Stimulated activated memory B cell treated with anti-CD40 and anti-IgM and Interleukin-4, amounts not matched to agents 10 μg/mL and 1 μg/mL and 100 μg/mL, for 72 hours (primary cell): ENCODE results near the gene AFP.
"Not testable (repeated sequence)": the region's sequence is repeated elsewhere in the genome, so short reads cannot be mapped to it uniquely, and the experiment has no call there.

Experiments
- ATAC-seq: fragments of 150-1000 bp; cut with Tn5 transposase; 2 replicates; pipeline ENCODE4 v1.10.0; 2021
- H3K27ac Mint-ChIP-seq: one replicate; pipeline ENCODE4 v1.8.0; 2022; ENCODE audit warnings: mild to moderate bottlenecking, mixed read lengths
- H3K27me3 Mint-ChIP-seq: one replicate; pipeline ENCODE4 v1.8.0; 2022; ENCODE audit warnings: mixed read lengths
- H3K36me3 Mint-ChIP-seq: one replicate; pipeline ENCODE4 v1.8.0; 2022; ENCODE audit warnings: mixed read lengths
- H3K4me1 Mint-ChIP-seq: one replicate; pipeline ENCODE4 v1.8.0; 2022; ENCODE audit warnings: mixed read lengths
- H3K4me3 Mint-ChIP-seq: one replicate; pipeline ENCODE4 v1.8.0; 2022; ENCODE audit warnings: mild to moderate bottlenecking, moderate library complexity, mixed read lengths
- H3K9me3 Mint-ChIP-seq: one replicate; pipeline ENCODE4 v1.8.0; 2022; ENCODE audit warnings: mixed read lengths

The AFP gene

GRCh38 chr4:73435984-73436383, at the start of gene AFP:
Gene AFP (plus strand): TSS chr4:73436221. CDS start chr4:73436263, 42 bp downstream.
- no peaks in the 10 kb centered on the region for H3K9me3 Mint-ChIP-seq
- peaks cover 8% of the 10 kb centered on the region for H3K27me3 Mint-ChIP-seq
- no peak within 1 kb of the TSS for H3K4me3 Mint-ChIP-seq
- ATAC-seq, result no peak
- H3K36me3 Mint-ChIP-seq, result no peaks in the 10 kb centered on the region
- no peaks in the 10 kb centered on the region for H3K4me1 Mint-ChIP-seq
- H3K27ac Mint-ChIP-seq, result no peak within 1 kb of the TSS

GRCh38 chr4:73387552-73387951, 48.5 kb upstream of the AFP start:
- Mint-ChIP-seq H3K36me3 (no peaks in the 10 kb centered on the region), H3K4me1 (no peaks in the 10 kb centered on the region), H3K9me3 (peaks cover 11% of the 10 kb centered on the region), H3K27me3 (peaks cover 12% of the 10 kb centered on the region), H3K4me3 (no peak overlapping the region), H3K27ac (no peak overlapping the region)
- ATAC-seq, result no peak

- no peak for ATAC-seq
- Mint-ChIP-seq H3K27me3 (peaks cover 12% of the 10 kb centered on the region), H3K4me3 (no peak overlapping the region), H3K36me3 (no peaks in the 10 kb centered on the region), H3K4me1 (no peaks in the 10 kb centered on the region), H3K9me3 (peaks cover 11% of the 10 kb centered on the region), H3K27ac (no peak overlapping the region)
These were observed 47.1 kb upstream of the AFP start for GRCh38 chr4:73388887-73389286.

GRCh38 chr4:73389663-73390062, 46.4 kb upstream of the AFP start:
- H3K4me1 Mint-ChIP-seq, H3K4me3 Mint-ChIP-seq, H3K36me3 Mint-ChIP-seq, H3K27ac Mint-ChIP-seq, ATAC-seq: not testable (repeated sequence)
- H3K9me3 Mint-ChIP-seq, result peaks cover 11% of the 10 kb centered on the region
- peaks cover 12% of the 10 kb centered on the region for H3K27me3 Mint-ChIP-seq

GRCh38 chr4:73391774-73392173, 44.2 kb upstream of the AFP start:
- Mint-ChIP-seq H3K27ac (no peak overlapping the region), H3K9me3 (peaks cover 3% of the 10 kb centered on the region), H3K27me3 (peaks cover 12% of the 10 kb centered on the region), H3K36me3 (no peaks in the 10 kb centered on the region), H3K4me3 (no peak overlapping the region), H3K4me1 (no peaks in the 10 kb centered on the region)
- no peak for ATAC-seq

GRCh38 chr4:73392936-73393335, 43.1 kb upstream of the AFP start:
- no peak overlapping the region for H3K4me3 Mint-ChIP-seq
- H3K9me3 Mint-ChIP-seq, result peaks cover 3% of the 10 kb centered on the region
- no peaks in the 10 kb centered on the region for H3K36me3 Mint-ChIP-seq
- H3K27ac Mint-ChIP-seq, result no peak overlapping the region
- no peaks in the 10 kb centered on the region for H3K4me1 Mint-ChIP-seq
- peaks cover 24% of the 10 kb centered on the region for H3K27me3 Mint-ChIP-seq
- ATAC-seq, result no peak

GRCh38 chr4:73396304-73396703, 39.7 kb upstream of the AFP start:
- ATAC-seq, result no peak
- no peaks in the 10 kb centered on the region for H3K36me3 Mint-ChIP-seq
- H3K27me3 Mint-ChIP-seq, result peaks cover 28% of the 10 kb centered on the region
- H3K27ac Mint-ChIP-seq, result no peak overlapping the region
- H3K4me1 Mint-ChIP-seq, result no peaks in the 10 kb centered on the region
- H3K4me3 Mint-ChIP-seq, result no peak overlapping the region
- no peaks in the 10 kb centered on the region for H3K9me3 Mint-ChIP-seq

GRCh38 chr4:73396993-73397972, 38.7 kb upstream of the AFP start:
- H3K27me3 Mint-ChIP-seq, result peaks cover 20% of the 10 kb centered on the region
- no peak overlapping the region for H3K27ac Mint-ChIP-seq
- no peaks in the 10 kb centered on the region for H3K4me1 Mint-ChIP-seq
- ATAC-seq, result no peak
- H3K36me3 Mint-ChIP-seq, result no peaks in the 10 kb centered on the region
- H3K9me3 Mint-ChIP-seq, result no peaks in the 10 kb centered on the region
- H3K4me3 Mint-ChIP-seq, result no peak overlapping the region

- no peak overlapping the region for H3K27ac Mint-ChIP-seq
- no peak for ATAC-seq
- H3K4me3 Mint-ChIP-seq, result no peak overlapping the region
- peaks cover 20% of the 10 kb centered on the region for H3K27me3 Mint-ChIP-seq
- H3K36me3 Mint-ChIP-seq, result no peaks in the 10 kb centered on the region
- no peaks in the 10 kb centered on the region for H3K4me1 Mint-ChIP-seq
- no peaks in the 10 kb centered on the region for H3K9me3 Mint-ChIP-seq
These were observed 34.6 kb upstream of the AFP start for GRCh38 chr4:73401412-73401811.

GRCh38 chr4:73404042-73404441, 32.0 kb upstream of the AFP start, which contains the start of gene ALB:
Gene ALB (plus strand): TSS chr4:73404287. CDS start chr4:73404328, 41 bp downstream.
- Mint-ChIP-seq H3K9me3 (no peaks in the 10 kb centered on the region), H3K27ac (no peak within 1 kb of the TSS), H3K36me3 (no peaks in the 10 kb centered on the region), H3K4me3 (no peak within 1 kb of the TSS), H3K4me1 (no peaks in the 10 kb centered on the region), H3K27me3 (no peaks in the 10 kb centered on the region)
- no peak for ATAC-seq

GRCh38 chr4:73404457-73404856, 31.6 kb upstream of the AFP start:
- no peak for ATAC-seq
- H3K4me3 Mint-ChIP-seq, result no peak overlapping the region
- no peaks in the 10 kb centered on the region for H3K36me3 Mint-ChIP-seq
- H3K27ac Mint-ChIP-seq, result no peak overlapping the region
- no peaks in the 10 kb centered on the region for H3K9me3 Mint-ChIP-seq
- no peaks in the 10 kb centered on the region for H3K4me1 Mint-ChIP-seq
- no peaks in the 10 kb centered on the region for H3K27me3 Mint-ChIP-seq

GRCh38 chr4:73405138-73405537, 30.9 kb upstream of the AFP start:
- Mint-ChIP-seq H3K36me3 (no peaks in the 10 kb centered on the region), H3K4me3 (no peak overlapping the region), H3K4me1 (no peaks in the 10 kb centered on the region), H3K9me3 (no peaks in the 10 kb centered on the region), H3K27me3 (no peaks in the 10 kb centered on the region), H3K27ac (no peak overlapping the region)
- ATAC-seq, result no peak

- Mint-ChIP-seq H3K36me3 (no peaks in the 10 kb centered on the region), H3K27me3 (no peaks in the 10 kb centered on the region), H3K9me3 (no peaks in the 10 kb centered on the region), H3K4me3 (no peak overlapping the region), H3K27ac (no peak overlapping the region), H3K4me1 (no peaks in the 10 kb centered on the region)
- no peak for ATAC-seq
These were observed 29.5 kb upstream of the AFP start for GRCh38 chr4:73406548-73406875.

- ATAC-seq, result no peak
- no peak overlapping the region for H3K27ac Mint-ChIP-seq
- H3K4me3 Mint-ChIP-seq, result no peak overlapping the region
- H3K36me3 Mint-ChIP-seq, result no peaks in the 10 kb centered on the region
- H3K9me3 Mint-ChIP-seq, result no peaks in the 10 kb centered on the region
- no peaks in the 10 kb centered on the region for H3K27me3 Mint-ChIP-seq
- no peaks in the 10 kb centered on the region for H3K4me1 Mint-ChIP-seq
These were observed 28.8 kb upstream of the AFP start for GRCh38 chr4:73407227-73407673.

- Mint-ChIP-seq H3K27me3 (no peaks in the 10 kb centered on the region), H3K4me3 (no peak overlapping the region), H3K36me3 (no peaks in the 10 kb centered on the region), H3K9me3 (no peaks in the 10 kb centered on the region), H3K4me1 (no peaks in the 10 kb centered on the region), H3K27ac (no peak overlapping the region)
- no peak for ATAC-seq
These were observed 27.7 kb upstream of the AFP start for GRCh38 chr4:73408181-73408867.
